ENCODE measurements around the gene PRKD3. TPM values are rescaled to one million over a fixed set of nuclear protein-coding genes. Genes with fewer than 3 reads are reported as not detected.

The PRKD3 gene
- total and polyA plus RNA-seq, 2 of the 13 experiments (the other 11 are each of a cell fraction or from before 2014, with no cell fraction given): 11.6 to 38.4 TPM

GRCh38 chr2:37323781-37324535, 675 bp downstream of the PRKD3 start (continued):
- TF ChIP-seq ZBTB39 (CRISPR knock-in tag; IDR thresholded peaks at IDR 0.05) (peak; percentile 72; the same call in 1 of the 2 replicates), ARID2 (CRISPR knock-in tag; IDR thresholded peaks at IDR 0.05; ENCODE audit: borderline replicate concordance) (no peak; the same call in 1 of the 2 replicates), NFIC (IDR thresholded peaks at IDR 0.05; ENCODE audit: low read length) (no peak), ZNF292 (CRISPR knock-in tag; IDR thresholded peaks at IDR 0.05; ENCODE audit: borderline replicate concordance, low read depth) (peak; percentile 20; the same call in 1 of the 2 replicates), CHCHD3 (CRISPR knock-in tag; IDR thresholded peaks at IDR 0.05) (no peak), DPF2 (CRISPR knock-in tag; IDR thresholded peaks at IDR 0.05; ENCODE audit: borderline replicate concordance, low read depth) (no peak), SP4 (CRISPR knock-in tag; IDR thresholded peaks at IDR 0.05) (no peak), TFDP1 (CRISPR knock-in tag; IDR thresholded peaks at IDR 0.05; ENCODE audit: borderline replicate concordance) (no peak), STAT5B (CRISPR knock-in tag; IDR thresholded peaks at IDR 0.05) (no peak), POLR2G (IDR thresholded peaks at IDR 0.05; ENCODE audit: low read depth, low read length) (no peak), ZNF274 (CRISPR knock-in tag; IDR thresholded peaks at IDR 0.05) (peak; percentile 9; the same call in 1 of the 2 replicates), U2AF1 (optimal IDR thresholded peaks at IDR 0.05; ENCODE audit: low read depth, low read length) (no peak), GZF1 (CRISPR knock-in tag; IDR thresholded peaks at IDR 0.05) (no peak), ZNF34 (CRISPR knock-in tag; IDR thresholded peaks at IDR 0.05; ENCODE audit: borderline replicate concordance) (no peak; the same call in 1 of the 2 replicates), ZNF460 (CRISPR knock-in tag; IDR thresholded peaks at IDR 0.05; ENCODE audit: borderline replicate concordance) (no peak), SNAPC5 (CRISPR knock-in tag; IDR thresholded peaks at IDR 0.05; ENCODE audit: borderline replicate concordance) (0 out of 2 replicates have a peak, but pooled peaks have one; percentile 10), ZNF768 (CRISPR knock-in tag; IDR thresholded peaks at IDR 0.05) (peak; percentile 24; the same call in 1 of the 2 replicates), FOXK2 (IDR thresholded peaks at IDR 0.05) (no peak)
- TF ChIP-seq, protein P1, sequence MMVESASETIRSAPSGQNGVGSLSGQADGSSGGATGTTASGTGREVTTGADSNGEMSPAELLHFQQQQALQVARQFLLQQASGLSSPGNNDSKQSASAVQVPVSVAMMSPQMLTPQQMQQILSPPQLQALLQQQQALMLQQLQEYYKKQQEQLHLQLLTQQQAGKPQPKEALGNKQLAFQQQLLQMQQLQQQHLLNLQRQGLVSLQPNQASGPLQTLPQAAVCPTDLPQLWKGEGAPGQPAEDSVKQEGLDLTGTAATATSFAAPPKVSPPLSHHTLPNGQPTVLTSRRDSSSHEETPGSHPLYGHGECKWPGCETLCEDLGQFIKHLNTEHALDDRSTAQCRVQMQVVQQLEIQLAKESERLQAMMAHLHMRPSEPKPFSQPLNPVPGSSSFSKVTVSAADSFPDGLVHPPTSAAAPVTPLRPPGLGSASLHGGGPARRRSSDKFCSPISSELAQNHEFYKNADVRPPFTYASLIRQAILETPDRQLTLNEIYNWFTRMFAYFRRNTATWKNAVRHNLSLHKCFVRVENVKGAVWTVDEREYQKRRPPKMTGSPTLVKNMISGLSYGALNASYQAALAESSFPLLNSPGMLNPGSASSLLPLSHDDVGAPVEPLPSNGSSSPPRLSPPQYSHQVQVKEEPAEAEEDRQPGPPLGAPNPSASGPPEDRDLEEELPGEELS (CRISPR knock-in tag; IDR thresholded peaks at IDR 0.05): 0 out of 2 replicates have a peak, but pooled peaks have one; percentile 12
